HCEC 1CT (cell line): ENCODE data around the gene HOOK1.

Experiments used
- DNase-seq: peaks from one replicate; pipeline ENCODE4 v3.0.0-alpha.2; 2017

HOOK1 gene

DNA sequence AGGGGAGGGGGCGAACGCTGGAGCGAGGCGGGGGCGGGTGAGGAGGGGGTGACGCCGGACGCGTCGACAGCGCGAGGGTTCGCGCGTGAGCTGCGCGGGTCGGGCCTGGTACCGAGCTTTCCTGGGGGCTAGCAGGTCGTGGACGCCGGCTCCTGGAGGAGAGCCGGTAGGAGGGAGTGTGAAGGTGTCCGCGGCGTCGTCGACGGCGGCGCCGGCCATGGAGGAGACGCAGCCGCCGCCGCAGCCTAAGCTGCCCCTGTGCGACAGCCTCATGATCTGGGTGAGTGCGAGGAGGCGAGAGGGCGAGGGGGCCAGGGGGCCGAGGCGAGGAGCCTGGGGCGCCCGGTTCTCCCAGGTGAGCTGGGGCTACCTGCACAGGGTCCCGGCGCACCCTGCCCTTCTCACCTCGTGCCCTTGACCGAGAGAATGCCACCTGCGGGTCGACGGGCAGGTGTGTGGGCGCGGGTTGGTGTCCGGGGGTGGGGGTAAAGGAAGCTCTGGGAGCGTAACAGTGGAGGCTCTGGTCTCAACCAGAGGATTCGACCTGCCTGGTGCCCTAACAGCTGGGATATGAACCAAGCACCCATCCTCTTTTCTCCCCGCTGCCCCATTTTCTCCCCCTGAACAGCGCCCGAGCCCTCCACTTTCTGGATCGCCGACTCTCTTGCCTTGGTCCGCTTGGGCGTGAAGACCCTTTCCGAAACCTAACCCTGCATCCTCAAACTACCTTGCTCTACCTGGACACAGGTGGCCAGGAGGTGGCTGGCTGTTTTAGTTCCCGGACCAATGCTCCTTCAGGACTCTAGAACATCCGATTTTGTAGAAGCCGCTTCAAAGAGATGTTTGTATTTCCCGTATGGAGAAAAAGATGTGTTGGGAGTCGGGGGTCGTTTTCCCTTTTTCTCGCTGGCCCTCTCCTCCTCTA is at the start of gene HOOK1:
TSS of gene HOOK1 (plus strand) at position 49 of the 925 bp plus-strand sequence. CDS start at position 218, 169 bp downstream.
- no peak for DNase-seq

DNA sequence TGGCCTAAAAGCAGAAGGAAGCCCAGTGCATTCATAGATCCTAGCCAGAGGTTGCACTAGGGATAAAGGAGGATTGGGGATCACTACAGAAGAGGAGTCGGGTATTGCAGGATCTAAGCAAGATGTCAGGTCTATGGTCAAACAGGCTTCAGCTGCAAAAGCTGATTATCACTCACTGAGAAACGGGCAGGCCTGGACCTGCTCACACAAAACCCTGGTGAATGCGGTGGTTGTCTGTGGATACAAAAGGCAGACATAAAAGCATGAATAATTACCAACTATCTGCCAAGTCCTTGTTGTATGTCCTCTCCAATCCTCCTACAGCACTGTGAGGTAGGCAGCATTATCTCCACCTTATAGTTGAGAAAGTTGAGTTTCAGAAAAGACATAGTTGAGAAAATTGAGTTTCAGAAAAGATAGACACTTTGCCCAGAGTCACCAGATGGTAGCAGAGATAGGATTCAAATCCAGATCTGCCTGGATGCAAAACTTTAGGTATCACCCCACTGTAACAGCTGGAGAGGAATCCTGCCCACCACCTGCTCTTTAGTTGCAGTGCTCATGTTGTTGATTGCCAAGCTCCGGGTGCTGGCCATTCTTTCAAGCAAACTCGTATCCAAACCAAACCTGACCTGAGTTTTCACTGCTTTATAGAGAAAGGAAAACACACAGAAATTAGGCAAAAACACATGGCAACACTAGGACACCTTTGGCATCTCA is 49.6 kb upstream of the HOOK1 start:
- DNase-seq: no peak

DNA sequence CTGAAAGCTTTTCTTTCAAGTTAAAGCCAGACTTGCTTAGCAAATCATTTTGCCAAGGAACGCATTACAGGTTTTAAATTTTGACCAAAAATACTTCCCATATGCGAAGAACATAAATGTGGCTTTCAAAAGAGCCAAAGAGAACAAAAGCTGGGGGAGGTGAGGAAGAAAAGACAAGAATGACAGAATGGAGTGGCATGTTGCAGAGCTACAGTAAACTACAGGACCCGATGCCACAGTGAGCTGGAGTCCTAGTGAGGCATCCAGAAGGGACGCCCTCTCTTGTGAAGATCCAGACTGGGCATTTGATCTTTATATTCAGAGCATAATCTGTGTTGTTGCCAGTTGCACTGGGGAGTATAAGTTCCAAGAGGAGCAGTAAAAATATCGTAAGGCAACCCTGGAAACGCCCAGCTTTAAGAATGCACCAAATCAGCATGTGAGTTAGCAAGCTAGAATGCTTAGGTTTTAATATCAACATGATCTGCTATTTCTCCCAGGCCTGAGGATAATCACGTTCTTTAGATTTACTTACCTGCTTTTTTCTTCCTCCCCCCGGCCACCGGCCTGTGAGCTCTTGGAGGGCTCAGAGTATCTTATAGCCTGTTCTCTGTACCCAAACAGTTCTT is 48.4 kb upstream of the HOOK1 start:
- DNase-seq: no peak

DNA sequence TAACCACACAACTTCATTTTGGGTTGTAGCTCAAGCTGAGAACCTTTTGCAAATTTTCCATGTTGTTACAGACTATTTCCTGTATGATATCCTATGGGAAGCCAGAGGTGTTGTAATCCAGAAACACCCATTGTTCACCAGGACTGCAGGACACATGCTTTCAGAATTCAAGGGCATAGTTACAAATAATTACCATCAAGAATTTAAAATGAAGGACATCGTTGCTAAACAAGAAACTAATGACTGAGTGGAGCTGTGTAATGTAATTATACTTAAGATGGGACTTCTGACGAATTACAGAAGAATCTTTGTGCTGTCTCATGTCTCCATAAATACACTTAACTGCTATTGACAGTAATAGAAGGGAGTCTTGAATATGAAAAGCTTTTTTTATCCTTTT is 47.6 kb upstream of the HOOK1 start:
- DNase-seq: peak; percentile 4

DNA sequence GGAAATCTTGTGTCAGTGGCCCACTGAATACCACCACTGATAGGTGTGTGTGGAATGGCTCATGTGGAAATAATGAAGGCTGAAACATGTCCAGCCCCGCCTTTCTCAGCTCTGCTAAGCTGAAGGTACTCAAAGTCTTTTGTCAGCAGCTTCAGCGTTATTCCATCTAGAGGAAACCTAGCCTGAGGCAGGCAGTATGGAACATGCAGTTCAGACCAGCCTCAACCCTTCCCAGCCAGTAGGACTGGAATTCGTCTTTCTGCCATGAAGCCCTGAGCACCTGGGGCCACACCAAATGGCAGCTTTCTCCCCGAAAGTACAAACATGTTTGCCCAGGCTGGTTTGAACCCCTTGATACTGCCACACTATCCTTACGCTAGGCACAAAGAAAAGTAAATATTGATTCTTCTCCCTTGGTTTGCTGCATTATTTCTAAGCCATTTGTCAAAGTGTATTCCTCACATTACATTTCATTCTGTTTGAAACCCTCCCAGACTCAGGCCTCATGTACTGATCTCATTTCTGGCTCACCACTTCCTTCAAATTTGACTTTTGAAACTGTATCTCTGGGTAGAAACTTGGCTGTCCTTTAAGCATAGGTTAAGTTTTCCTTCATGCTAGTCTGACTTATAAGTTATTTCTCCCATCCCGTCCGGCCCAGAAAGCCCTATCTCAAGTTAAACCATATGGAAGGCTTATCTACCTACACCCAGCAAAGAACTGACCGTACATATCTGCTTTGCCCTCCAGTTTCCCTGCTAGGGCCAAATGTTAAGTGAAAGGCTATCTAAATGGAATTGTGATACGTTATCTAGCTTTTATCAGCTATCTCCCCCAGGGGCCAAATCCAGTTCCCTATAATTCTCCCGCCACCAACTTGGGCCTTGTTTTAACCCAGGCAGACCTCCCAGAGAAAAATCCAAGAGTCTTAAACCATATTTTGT is 45.7 kb upstream of the HOOK1 start:
- no peak for DNase-seq

DNA sequence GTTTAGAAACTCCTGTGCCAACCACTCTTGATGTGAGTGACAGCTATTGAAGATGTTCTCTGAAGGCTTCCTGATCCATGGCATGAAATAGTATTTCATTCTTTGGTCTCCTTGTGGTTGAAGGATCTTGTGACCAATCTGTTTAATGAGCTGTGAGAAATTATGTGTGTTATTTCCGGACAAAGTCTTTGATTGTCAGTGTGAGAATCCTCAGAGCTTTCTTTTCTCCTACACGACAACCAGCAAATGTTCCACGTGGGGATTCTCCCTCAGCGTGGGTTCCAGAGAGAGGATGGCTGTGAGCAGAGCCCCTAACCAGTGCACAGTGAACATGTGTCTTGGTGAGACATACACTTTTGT is 45.0 kb upstream of the HOOK1 start:
- no peak for DNase-seq

DNA sequence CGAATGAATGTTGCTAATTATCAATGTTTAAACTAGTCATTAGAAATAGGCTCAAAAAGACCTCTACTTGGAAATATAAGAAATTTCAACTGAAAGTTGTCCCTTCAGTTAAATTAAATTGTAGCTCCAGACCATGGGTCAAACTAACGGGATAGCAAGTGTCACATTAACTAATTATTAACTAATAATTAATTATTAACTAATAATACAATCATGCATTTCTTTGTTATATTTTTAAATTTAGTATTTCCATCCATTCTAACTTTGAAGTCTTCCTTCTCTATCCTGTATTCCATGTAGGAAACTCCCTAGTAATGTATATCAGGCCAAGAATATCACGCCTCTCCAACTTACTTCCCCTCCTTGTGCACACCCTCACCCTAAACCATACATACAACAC is 43.4 kb upstream of the HOOK1 start:
- DNase-seq: no peak

DNA sequence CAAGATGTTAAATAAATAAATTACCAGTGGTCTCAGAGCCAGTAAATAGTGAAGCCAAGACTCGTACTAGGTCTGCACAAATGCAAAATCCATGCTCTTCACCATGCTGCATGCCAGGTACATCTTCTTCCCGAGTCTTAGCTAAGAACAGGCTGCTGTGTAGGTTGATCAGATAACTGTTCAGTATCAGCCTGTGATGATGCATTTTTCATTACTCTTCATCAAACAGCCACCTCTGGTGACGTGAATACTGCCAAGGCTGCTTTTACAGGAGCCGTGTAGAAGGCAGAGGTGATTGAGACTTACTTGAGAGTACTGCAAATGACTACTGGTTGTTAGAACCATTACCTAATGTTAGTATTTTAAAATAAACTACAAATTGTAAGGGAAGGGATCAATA is 39.3 kb upstream of the HOOK1 start:
- no peak for DNase-seq

DNA sequence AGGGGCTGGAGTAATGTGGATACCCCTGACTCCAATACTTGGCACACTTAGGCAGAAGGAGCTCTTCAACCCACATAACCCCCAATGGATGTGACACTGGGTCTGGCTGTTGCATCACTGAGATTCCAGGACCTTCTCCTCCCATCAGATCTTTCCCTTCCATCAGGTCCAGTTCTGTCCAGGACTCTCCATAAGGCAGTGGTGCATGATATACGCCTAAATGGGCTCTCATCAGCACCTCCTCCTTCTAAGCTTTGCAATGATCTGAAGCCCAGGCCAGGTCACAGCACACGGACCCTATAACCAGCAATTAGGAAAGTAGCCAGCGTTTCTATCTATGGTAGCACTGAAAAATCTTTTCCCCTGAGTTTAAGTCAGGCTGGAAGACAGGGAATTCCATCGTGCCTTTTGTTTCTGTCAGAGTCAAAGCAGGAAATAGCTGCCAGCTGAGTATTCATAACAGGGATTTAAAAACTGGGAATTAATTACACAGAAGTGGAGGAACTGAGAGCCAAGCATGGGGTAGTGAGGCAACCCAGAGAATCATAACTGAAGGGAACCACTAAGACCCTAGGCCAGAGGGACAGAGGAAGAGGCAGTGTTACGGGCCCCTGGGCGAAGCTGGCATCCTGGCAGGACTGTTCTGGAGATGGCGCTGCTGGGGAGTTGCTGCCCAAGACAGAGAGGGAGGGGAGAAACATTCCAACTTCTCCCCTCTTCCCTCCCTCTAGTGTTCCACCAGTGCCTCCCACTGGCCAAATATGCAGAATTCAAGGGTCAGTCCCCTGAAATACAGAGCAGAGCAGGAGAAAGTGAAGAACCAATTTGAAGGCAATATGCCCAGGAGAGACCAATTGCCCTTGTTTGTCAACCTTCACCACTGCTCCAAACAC is 37.5 kb upstream of the HOOK1 start:
- peak; percentile 66 for DNase-seq

DNA sequence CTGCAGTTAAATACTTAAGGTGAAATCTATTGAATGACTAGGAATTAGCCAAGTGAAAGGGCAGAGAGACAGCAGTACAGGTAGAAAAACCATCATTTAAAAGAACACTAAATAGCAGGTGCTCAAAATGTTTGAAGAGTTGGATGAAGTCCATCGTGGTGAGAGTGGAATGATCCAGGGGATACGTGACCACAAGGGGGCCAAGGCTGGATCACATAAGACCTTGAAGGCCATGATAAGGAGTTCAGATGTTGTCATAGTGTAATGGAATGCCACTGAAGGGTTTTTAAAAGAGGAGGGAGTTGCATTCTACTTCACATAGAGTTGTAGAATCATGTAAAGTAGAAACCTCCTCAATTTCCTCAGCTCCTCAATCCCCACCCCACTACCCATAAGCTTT is 34.8 kb upstream of the HOOK1 start:
- DNase-seq: no peak

DNA sequence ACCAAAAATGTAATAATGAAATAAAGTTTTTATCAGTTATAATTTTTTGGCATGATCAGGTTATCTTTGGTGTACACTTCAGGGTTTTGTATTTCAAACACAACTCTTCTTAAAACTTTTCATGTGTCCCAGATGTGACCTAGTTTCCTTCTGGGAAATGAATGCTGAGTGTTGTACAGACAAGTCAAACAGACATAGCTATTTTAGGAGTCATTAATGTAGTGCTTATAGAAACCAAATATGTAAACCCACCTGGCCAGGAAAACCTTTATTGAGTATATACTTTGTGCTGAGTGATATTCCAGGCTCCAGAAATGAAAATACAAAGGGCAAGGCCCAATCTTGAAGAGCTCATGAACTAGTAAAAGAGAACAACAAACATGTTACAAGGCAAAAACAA is 25.9 kb upstream of the HOOK1 start:
- DNase-seq: no peak

DNA sequence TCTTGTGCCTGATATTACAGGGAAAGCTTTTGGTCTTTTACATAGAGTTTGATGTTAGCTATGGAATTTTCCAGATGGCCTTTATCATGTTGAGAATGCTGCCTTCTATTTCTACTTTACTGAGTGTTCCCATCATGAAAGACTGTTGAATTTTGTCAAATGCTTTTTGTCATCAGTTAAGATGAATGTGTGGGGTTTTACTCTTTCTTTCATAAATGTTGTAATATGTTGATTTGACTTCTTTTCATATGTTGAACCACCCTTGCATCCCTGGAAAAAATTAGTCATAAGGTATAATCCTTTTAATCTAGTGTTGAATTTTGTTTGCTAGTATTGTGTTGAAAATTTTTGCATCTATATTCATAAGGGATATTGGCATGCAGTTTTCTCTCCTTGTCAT is 16.1 kb upstream of the HOOK1 start:
- DNase-seq: no peak

DNA sequence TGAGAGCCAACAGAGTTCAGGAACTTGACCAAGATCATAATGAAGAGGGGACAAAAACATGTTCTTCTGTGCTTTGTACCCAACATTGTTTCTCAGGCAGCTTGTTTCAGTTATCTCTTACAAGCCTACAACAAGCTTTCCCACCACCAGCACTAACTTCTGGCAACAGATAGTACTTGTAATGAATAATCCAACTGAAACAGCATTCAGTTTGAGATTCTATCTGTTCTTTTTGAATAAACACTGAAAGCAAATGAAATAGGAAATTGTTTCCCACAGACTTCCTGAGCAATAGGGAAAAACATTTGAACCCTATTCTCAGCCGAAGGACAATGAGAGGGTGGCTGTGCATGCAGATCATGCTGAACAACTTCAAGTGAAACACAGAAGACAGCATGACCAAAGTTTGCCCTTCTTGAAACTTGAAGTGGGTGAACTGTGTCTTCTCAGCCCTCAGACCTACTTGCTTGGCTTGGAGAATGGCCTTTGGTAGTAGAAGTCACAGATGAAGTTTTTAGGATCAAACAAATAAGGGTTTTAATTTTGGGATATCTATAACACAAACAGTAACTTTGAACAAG is 11.2 kb upstream of the HOOK1 start:
- no peak for DNase-seq

DNA sequence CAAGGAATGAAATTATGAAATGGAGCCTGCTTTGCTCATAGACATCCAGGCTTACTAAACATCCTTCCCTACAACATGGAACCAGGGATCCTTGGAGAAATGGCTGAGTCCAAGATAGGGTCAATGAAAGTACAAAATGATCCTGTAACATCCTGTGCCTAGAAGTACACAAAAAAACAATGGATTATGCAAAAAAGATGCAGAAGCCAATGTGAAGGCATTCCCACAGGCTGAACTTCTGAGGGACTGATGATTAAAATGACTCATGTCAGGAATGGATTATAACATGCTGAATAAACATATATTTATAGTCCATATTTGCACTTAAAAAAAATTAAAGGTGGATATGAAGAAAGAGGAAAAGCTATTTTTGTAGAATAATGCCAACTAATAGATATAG is 10.4 kb upstream of the HOOK1 start:
- DNase-seq: no peak

DNA sequence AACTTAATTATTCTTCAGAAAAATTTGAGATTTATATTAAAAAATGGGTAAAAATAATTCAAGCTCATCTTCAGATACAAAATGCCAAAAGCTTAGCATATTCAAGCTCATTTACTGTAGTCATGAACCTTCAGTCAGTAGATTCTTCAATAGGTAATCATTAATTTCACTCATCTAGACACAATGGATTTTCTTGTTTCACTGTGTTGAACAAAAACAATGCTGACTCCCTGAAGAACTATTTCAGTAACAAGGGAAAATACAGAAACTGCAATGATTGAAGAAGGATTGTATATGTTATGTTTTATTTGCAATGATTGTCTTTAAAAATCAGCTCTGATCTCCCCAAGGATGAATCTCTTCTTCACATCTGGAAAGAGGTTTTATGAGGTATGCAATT is 9.2 kb upstream of the HOOK1 start:
- DNase-seq: no peak

DNA sequence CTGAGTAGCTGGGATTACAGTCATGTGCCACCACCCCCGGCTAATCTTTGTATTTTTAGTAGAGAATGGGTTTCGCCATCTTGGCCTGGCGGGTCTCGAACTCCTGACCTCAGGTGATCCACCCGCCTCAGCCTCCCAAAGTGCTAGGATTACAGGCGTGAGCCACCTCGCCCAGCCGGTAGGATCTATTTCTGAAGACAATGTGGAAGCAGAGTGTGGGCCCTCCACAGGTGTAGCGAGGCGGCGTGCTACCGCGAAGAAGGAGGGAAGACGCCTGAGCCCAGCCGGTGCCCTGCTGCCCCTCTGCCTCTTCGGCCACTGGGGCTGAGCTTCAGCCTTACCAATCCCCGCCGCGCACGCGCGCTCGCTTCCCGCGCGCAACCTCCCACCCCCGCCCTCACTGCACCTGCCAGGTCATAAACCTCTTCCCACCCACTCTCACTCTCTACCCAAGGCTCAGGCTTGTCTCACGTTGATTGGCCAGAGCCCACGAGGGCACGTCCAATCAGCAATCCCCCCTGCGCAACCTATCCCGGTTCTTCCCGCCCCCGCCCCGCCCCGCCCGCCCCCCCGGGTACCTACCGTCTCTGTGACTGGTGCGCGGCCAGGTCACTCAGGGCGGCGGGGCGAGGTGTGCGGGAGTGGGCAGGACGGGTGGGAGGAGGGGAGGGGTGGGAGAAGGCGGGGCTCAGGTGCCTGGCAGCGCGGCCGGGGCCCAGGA is 409 bp upstream of the HOOK1 start:
- no peak for DNase-seq

DNA sequence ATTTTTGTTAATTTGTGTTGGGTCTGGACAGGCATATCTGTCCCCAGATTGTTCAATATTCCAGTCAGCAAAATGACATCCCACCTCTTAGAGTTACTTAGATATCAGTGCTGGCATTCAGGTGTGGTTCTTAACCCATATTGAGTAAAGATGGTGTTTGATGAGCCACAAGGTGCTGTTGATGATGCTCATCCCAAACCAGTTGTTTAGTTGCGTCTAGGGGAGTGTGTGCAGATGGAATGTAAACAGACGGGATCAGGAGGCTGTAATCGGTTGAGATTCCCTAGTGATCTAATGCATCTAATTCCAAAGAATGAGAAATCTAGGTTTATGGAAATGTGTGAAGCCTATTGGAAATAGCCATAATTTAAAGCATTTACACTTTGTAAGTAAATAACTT is 1.1 kb downstream of the HOOK1 start:
- no peak for DNase-seq

DNA sequence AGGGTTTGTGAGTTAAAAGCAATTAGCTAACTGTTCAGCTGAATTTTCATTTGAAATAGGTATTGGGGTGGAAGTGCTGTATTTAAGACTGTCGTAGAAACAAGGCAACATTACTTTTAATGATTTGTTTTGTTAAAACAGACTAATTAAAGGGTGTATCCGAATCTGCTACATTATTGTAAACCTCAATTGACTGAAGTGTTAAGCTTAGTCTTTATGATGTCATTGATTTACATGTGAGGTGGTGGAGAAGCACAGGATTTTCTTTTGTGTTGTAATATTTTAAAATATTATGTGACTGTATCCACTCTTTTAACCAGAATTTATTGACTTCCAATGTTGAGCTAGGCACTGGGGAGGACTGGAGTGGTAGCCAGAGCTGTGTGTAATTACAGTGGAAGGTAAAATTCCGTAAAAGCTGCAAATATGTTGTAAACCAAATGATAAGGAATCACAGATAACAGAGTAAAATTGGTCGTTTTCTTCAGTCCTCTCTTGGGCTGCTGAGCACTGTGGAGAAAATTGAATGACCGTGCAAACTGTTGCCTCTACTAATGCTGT is 1.6 kb downstream of the HOOK1 start:
- no peak for DNase-seq

DNA sequence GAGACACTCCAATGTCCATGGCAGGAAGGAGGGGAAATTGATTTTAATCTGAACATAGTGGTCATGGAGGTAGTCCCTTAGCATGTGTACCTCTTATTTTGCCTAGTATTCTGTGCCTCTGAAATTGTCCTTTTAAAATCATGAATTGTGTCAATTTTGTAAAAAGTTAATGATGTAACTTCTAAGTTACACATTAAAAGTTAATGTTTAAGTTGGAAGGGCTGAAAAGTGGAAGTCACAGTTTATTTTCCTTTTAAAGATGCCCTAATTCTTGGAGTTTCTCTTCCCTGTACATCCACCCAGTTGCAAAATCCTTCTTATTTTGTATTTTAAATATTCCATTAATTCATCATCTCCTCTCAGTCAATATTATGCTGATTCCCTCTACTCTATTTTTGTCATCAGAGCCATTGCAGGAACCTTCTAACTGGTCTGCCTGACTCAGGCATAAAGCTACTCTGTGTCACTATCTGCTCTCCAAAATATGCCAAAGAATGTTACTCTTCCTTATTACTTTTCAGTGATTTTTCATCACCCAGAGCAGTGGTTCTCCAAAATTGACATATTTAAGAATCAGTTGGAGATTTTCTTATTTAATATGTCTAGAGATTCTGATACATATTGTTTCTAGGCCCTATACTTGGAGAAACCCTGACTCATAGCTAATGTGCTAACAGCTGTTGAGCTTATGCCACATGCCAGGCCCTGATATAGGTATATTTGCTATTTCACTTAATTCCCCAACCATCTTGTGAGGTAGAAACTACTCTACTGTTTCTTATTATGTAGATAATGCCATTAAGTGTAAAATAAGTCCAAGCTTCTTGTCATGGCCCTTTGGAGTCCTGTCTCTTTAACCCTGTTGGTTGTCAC is 5.1 kb downstream of the HOOK1 start:
- no peak for DNase-seq
